ENCODE results near the gene PSRC1. TPM values are rescaled to one million over a fixed set of nuclear protein-coding genes. Genes with fewer than 3 reads are reported as not detected.

PSRC1 gene
- total and polyA plus RNA-seq, 4 experiments from 2014 or later = 0.17 to 0.31 (median 0.23) TPM

- H3K27me3 ChIP-seq (ENCODE audit: insufficient read depth, low read length) = no peaks in the 10 kb centered on the region
- peaks cover 0 to 2% (median 0%) of the 10 kb centered on the region in 8 donors for H3K9me3 Mint-ChIP-seq
- no peaks in the 10 kb centered on the region for H3K36me3 ChIP-seq (ENCODE audit: insufficient read depth, low read length)
- CTCF ChIA-PET (ENCODE audit: partially characterized antibody) = interaction anchor here (0.6 to 2.1 kb wide), 4 partner anchors 10 to 278 kb away, joined by 3 to 6 read pairs (median 4); no protein-coding TSS in a partner anchor
- DNase-seq = no peak
- peak overlapping the region in 1 of 7 donors; percentile 61 for H3K27ac Mint-ChIP-seq
- peaks cover under 1 to 5% of the 10 kb centered on the region in 2 donors for H3K27me3 Mint-ChIP-seq
- no peak overlapping the region for H3K4me3 ChIP-seq (ENCODE audit: low read length in 2 of 2)
- no peaks in the 10 kb centered on the region for H3K36me3 Mint-ChIP-seq
- no peaks in the 10 kb centered on the region for H3K9me3 ChIP-seq (ENCODE audit: control insufficient read depth in 1 of 2, low read length in 2 of 2)
- no peak overlapping the region for H3K27ac ChIP-seq (ENCODE audit: low read depth, low read length)
- H3K4me1 ChIP-seq (ENCODE audit: insufficient read depth, low read length) = peaks cover 17% of the 10 kb centered on the region
- intact Hi-C loops (cut with micrococcal nuclease) = no loop called here
- POLR2A ChIA-PET (ENCODE audit: partially characterized antibody) = interaction anchor here (0.8 to 1.4 kb wide), 2 partner anchors 14 to 230 kb away, joined by 3 to 5 read pairs; partner anchors contain the start of gene ATXN7L2
- H3K4me1 Mint-ChIP-seq = peaks cover 7 to 16% (median 12%) of the 10 kb centered on the region in 4 donors
- no peak overlapping the region for H3K4me3 Mint-ChIP-seq
These were observed 28.9 kb downstream of the PSRC1 start for GRCh38 chr1:109253803-109254620.

- H3K4me3 Mint-ChIP-seq = peak overlapping the region in 1 of 8 donors; percentile 13
- intact Hi-C loops (cut with micrococcal nuclease) = no loop called here
- H3K27ac ChIP-seq (ENCODE audit: low read depth, low read length) = no peak overlapping the region
- peaks cover 1 to 5% of the 10 kb centered on the region in 2 donors for H3K27me3 Mint-ChIP-seq
- H3K36me3 ChIP-seq (ENCODE audit: insufficient read depth, low read length) = no peaks in the 10 kb centered on the region
- CTCF ChIA-PET (ENCODE audit: partially characterized antibody) = interaction anchor here (0.6 to 2.1 kb wide), 5 partner anchors 11 to 279 kb away, joined by 3 to 6 read pairs (median 5); no protein-coding TSS in a partner anchor
- DNase-seq = peak in 1 of 5 donors; percentile 30
- peaks cover 0 to 2% (median 0%) of the 10 kb centered on the region in 8 donors for H3K9me3 Mint-ChIP-seq
- POLR2A ChIA-PET (ENCODE audit: partially characterized antibody) = interaction anchor here (0.8 to 1.4 kb wide), 2 partner anchors 13 to 231 kb away, joined by 3 to 5 read pairs; partner anchors contain the start of gene ATXN7L2
- H3K36me3 Mint-ChIP-seq = no peaks in the 10 kb centered on the region
- no peak overlapping the region for H3K27ac Mint-ChIP-seq
- peaks cover 22% of the 10 kb centered on the region for H3K4me1 ChIP-seq (ENCODE audit: insufficient read depth, low read length)
- no peak overlapping the region for H3K4me3 ChIP-seq (ENCODE audit: low read length in 2 of 2)
- H3K27me3 ChIP-seq (ENCODE audit: insufficient read depth, low read length) = no peaks in the 10 kb centered on the region
- H3K4me1 Mint-ChIP-seq = peaks cover 8 to 18% (median 13%) of the 10 kb centered on the region in 4 donors
- H3K9me3 ChIP-seq (ENCODE audit: control insufficient read depth in 1 of 2, low read length in 2 of 2) = no peaks in the 10 kb centered on the region
These were observed 29.8 kb downstream of the PSRC1 start for GRCh38 chr1:109252893-109253802.

- peak overlapping the region in 2 of 8 donors; percentile 13 to 23 for H3K4me3 Mint-ChIP-seq
- Histone ChIP-seq H3K27ac (ENCODE audit: low read depth, low read length) (no peak overlapping the region), H3K4me3 (ENCODE audit: low read length in 2 of 2) (no peak overlapping the region), H3K36me3 (ENCODE audit: insufficient read depth, low read length) (no peaks in the 10 kb centered on the region), H3K27me3 (ENCODE audit: insufficient read depth, low read length) (no peaks in the 10 kb centered on the region), H3K9me3 (ENCODE audit: control insufficient read depth in 1 of 2, low read length in 2 of 2) (no peaks in the 10 kb centered on the region), H3K4me1 (ENCODE audit: insufficient read depth, low read length) (peaks cover 22% of the 10 kb centered on the region)
- peaks cover 0 to 2% (median 0%) of the 10 kb centered on the region in 8 donors for H3K9me3 Mint-ChIP-seq
- ChIA-PET POLR2A (ENCODE audit: partially characterized antibody) (no interaction called here), CTCF (ENCODE audit: partially characterized antibody) (interaction anchor here (1.7 kb wide), 1 partner anchor 12 kb away, joined by 5 read pairs; no protein-coding TSS in a partner anchor)
- no peaks in the 10 kb centered on the region for H3K36me3 Mint-ChIP-seq
- intact Hi-C loops (cut with micrococcal nuclease) = no loop called here
- no peak for DNase-seq
- no peak overlapping the region for H3K27ac Mint-ChIP-seq
- H3K27me3 Mint-ChIP-seq = peaks cover 1 to 5% of the 10 kb centered on the region in 2 donors
- H3K4me1 Mint-ChIP-seq = peaks cover 8 to 17% (median 11%) of the 10 kb centered on the region in 4 donors
These were observed 30.6 kb downstream of the PSRC1 start for GRCh38 chr1:109252167-109252892.

GRCh38 chr1:109251277-109252166 lies 31.4 kb downstream of the PSRC1 start:
- DNase-seq = peak in 1 of 5 donors; percentile 25
- Histone ChIP-seq H3K27me3 (ENCODE audit: insufficient read depth, low read length) (no peaks in the 10 kb centered on the region), H3K36me3 (ENCODE audit: insufficient read depth, low read length) (no peaks in the 10 kb centered on the region), H3K4me3 (ENCODE audit: low read length in 2 of 2) (no peak overlapping the region), H3K4me1 (ENCODE audit: insufficient read depth, low read length) (peaks cover 22% of the 10 kb centered on the region), H3K27ac (ENCODE audit: low read depth, low read length) (no peak overlapping the region), H3K9me3 (ENCODE audit: control insufficient read depth in 1 of 2, low read length in 2 of 2) (no peaks in the 10 kb centered on the region)
- Mint-ChIP-seq H3K4me1 (peaks cover 8 to 17% (median 8%) of the 10 kb centered on the region in 4 donors), H3K36me3 (no peaks in the 10 kb centered on the region), H3K9me3 (no peaks in the 10 kb centered on the region), H3K27ac (peak overlapping the region in 2 of 7 donors; percentile 16 to 47), H3K4me3 (peak overlapping the region in 6 of 8 donors; percentile 10 to 59 (median 40)), H3K27me3 (peaks cover 1 to 7% of the 10 kb centered on the region in 2 donors)
- intact Hi-C loops (cut with micrococcal nuclease) = no loop called here
- POLR2A ChIA-PET (ENCODE audit: partially characterized antibody) = interaction anchor here (0.9 to 1.4 kb wide), 2 partner anchors 37 to 783 kb away, joined by 3 read pairs; partner anchors contain the start of genes SARS1 and STRIP1
- CTCF ChIA-PET (ENCODE audit: partially characterized antibody) = interaction anchor here (1.7 kb wide), 1 partner anchor 13 kb away, joined by 5 read pairs; no protein-coding TSS in a partner anchor

GRCh38 chr1:109250454-109251276 lies 32.3 kb downstream of the PSRC1 start:
- peak in 1 of 5 donors; percentile 35 for DNase-seq
- peak overlapping the region in 1 of 7 donors; percentile 47 for H3K27ac Mint-ChIP-seq
- Histone ChIP-seq H3K36me3 (ENCODE audit: insufficient read depth, low read length) (no peaks in the 10 kb centered on the region), H3K27ac (ENCODE audit: low read depth, low read length) (no peak overlapping the region), H3K4me1 (ENCODE audit: insufficient read depth, low read length) (peaks cover 22% of the 10 kb centered on the region), H3K27me3 (ENCODE audit: insufficient read depth, low read length) (no peaks in the 10 kb centered on the region), H3K4me3 (ENCODE audit: low read length in 2 of 2) (no peak overlapping the region), H3K9me3 (ENCODE audit: control insufficient read depth in 1 of 2, low read length in 2 of 2) (no peaks in the 10 kb centered on the region)
- intact Hi-C loops (cut with micrococcal nuclease) = no loop called here
- H3K4me1 Mint-ChIP-seq = peaks cover 6 to 17% (median 8%) of the 10 kb centered on the region in 4 donors
- H3K4me3 Mint-ChIP-seq = peak overlapping the region in 7 of 8 donors; percentile 15 to 79 (median 62)
- ChIA-PET POLR2A (ENCODE audit: partially characterized antibody) (interaction anchor here (0.9 to 1.5 kb wide), 6 partner anchors 10 to 784 kb away, joined by 3 to 6 read pairs (median 4); partner anchors contain the start of genes PSRC1, SARS1 and STRIP1), CTCF (ENCODE audit: partially characterized antibody) (interaction anchor here (1.5 kb wide), 1 partner anchor 33 kb away, joined by 3 read pairs; the partner anchor contains the start of gene PSRC1)
- H3K36me3 Mint-ChIP-seq = no peaks in the 10 kb centered on the region
- peaks cover 1 to 9% of the 10 kb centered on the region in 2 donors for H3K27me3 Mint-ChIP-seq
- H3K9me3 Mint-ChIP-seq = no peaks in the 10 kb centered on the region
